ELR (cell line): ENCODE measurements around the gene GALE.
A peak's percentile ranks its signal among the peaks of the same experiment; 100 is the strongest.

Source experiments
- DNase-seq: peaks from one replicate; pipeline ENCODE4 v3.0.0-alpha.2; 2015; ENCODE audit warnings: low read depth

The GALE gene

DNA sequence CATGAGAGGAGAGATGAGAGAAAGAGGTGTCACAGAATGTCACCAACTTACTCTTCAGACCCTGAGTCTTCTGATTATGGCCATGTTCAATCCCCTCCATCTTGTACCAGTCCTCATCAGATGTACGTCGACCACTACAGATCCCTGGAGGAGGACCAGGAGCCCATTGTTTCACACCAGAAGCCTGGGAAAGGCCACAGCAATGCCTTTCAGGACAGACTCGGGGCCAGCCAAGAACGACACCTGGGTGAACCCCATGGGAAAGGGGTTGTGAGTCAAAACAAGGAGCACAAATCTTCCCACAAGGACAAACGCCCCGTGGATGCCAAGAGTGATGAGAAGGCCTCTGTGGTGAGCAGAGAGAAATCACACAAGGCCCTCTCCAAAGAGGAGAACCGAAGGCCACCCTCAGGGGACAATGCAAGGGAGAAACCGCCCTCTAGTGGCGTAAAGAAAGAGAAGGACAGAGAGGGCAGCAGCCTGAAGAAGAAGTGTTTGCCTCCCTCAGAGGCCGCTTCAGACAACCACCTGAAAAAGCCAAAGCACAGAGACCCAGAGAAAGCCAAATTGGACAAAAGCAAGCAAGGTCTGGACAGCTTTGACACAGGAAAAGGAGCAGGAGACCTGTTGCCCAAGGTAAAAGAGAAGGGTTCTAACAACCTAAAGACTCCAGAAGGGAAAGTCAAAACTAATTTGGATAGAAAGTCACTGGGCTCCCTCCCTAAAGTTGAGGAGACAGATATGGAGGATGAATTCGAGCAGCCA is 49.3 kb downstream of the GALE start:
- DNase-seq = peak; percentile 69

GRCh38 chr1:23748016-23748415 is 52.5 kb downstream of the GALE start:
- no peak for DNase-seq
